ENCODE results near the gene DRAM2. TPM values are rescaled to one million over a fixed set of nuclear protein-coding genes. Genes with fewer than 3 reads are reported as not detected.
A peak's percentile ranks its signal among the peaks of the same experiment; 100 is the strongest.

The DRAM2 gene
- total and polyA plus RNA-seq, 2 experiments from 2014 or later = 67.1 to 67.6 TPM

DNA sequence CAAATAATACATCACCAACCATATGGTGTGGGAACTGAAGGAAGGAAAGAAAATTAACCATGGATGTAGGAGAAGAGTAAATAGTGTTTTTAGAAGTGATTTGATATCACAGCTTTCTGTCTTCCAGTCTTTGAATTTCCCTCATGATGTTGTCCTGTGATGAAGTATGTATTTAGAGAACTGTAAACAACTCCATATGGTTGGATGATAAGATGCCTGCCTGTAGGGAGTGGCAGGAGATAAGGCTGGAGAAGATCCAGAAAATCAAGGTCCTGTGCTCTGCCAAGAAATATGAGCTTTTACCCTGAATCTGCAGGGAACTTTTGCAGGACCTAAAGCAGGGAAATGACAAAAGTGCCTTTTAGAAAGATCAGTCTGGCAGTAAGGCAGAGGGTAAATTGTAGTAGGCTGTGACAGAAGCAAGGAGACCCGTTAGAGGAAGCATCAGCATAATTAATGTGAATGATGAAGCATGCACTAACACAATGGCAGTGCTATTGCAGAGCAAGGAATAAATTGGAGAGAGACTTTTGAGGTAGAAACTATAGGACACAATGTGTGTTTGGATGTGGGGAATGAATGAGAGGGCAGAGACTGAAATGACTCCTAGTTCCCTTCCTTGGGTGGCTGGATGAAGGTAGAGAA, 22.1 kb upstream of the DRAM2 start:
- no peaks in the 10 kb centered on the region for H3K9me3 ChIP-seq (ENCODE audit: low read depth)
- no peak overlapping the region for H3K4me3 ChIP-seq
- no peak overlapping the region for H3K27ac ChIP-seq
- H3K79me2 ChIP-seq = peaks cover 22% of the 10 kb centered on the region
- H2AFZ ChIP-seq = no peak overlapping the region
- peaks cover 10% of the 10 kb centered on the region for H3K4me1 ChIP-seq (ENCODE audit: insufficient read depth)
- WGBS (ENCODE audit: low lambda C conversion rate, missing lambda C conversion rate) = 65% methylated on average over 1 of the region's 1 CpG
- H3K4me2 ChIP-seq = no peak overlapping the region
- H4K20me1 ChIP-seq (ENCODE audit: insufficient read depth, poor library complexity, severe bottlenecking) = no peaks in the 10 kb centered on the region
- DNase-seq (ENCODE audit: low spot score) = no peak
- no peaks in the 10 kb centered on the region for H3K9me2 ChIP-seq (replicated peaks; ENCODE audit: insufficient read depth)
- no peaks in the 10 kb centered on the region for H3K27me3 ChIP-seq
- TF ChIP-seq EZH2phosphoT487 (IDR thresholded peaks at IDR 0.05; ENCODE audit: low read depth, severe bottlenecking, unreplicated experiment) = no peak
- no peak for TF ChIP-seq EZH2 (IDR thresholded peaks at IDR 0.05; ENCODE audit: borderline replicate concordance)
- TF ChIP-seq, protein P1, sequence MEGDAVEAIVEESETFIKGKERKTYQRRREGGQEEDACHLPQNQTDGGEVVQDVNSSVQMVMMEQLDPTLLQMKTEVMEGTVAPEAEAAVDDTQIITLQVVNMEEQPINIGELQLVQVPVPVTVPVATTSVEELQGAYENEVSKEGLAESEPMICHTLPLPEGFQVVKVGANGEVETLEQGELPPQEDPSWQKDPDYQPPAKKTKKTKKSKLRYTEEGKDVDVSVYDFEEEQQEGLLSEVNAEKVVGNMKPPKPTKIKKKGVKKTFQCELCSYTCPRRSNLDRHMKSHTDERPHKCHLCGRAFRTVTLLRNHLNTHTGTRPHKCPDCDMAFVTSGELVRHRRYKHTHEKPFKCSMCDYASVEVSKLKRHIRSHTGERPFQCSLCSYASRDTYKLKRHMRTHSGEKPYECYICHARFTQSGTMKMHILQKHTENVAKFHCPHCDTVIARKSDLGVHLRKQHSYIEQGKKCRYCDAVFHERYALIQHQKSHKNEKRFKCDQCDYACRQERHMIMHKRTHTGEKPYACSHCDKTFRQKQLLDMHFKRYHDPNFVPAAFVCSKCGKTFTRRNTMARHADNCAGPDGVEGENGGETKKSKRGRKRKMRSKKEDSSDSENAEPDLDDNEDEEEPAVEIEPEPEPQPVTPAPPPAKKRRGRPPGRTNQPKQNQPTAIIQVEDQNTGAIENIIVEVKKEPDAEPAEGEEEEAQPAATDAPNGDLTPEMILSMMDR (IDR thresholded peaks at IDR 0.05; ENCODE audit: poor library complexity) = no peak
- H3K36me3 ChIP-seq (replicated peaks; ENCODE audit: insufficient read depth, low read depth) = no peaks in the 10 kb centered on the region

DNA sequence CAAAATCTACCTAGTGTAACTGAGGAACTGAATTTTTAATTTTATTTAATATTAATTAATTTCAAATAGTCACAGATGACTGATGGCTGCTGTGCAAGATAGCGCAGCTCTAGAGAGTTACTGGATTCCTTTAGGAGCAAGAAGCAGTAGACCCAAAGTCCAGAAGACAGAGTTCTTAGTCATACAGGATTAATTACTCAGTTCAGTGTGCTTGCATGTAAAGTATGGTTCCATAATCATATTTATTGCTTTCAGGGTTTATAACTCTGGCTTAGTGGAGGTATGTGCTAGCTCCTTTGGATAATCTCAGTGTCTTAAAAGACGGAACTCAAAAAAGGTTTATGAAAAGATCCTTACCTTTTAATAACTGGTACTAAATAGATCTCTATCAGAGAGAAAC, 17.5 kb upstream of the DRAM2 start:
- Histone ChIP-seq H3K9me2 (replicated peaks; ENCODE audit: insufficient read depth) (no peaks in the 10 kb centered on the region), H3K4me1 (ENCODE audit: insufficient read depth) (peaks cover 10% of the 10 kb centered on the region), H3K9me3 (ENCODE audit: low read depth) (no peaks in the 10 kb centered on the region), H3K36me3 (replicated peaks; ENCODE audit: insufficient read depth, low read depth) (peaks cover 5% of the 10 kb centered on the region), H4K20me1 (ENCODE audit: insufficient read depth, poor library complexity, severe bottlenecking) (peaks cover 6% of the 10 kb centered on the region), H3K27me3 (no peaks in the 10 kb centered on the region), H3K4me3 (no peak overlapping the region), H3K27ac (peak overlapping the region; percentile 12), H2AFZ (no peak overlapping the region), H3K79me2 (peaks cover 65% of the 10 kb centered on the region), H3K4me2 (no peak overlapping the region)
- peak; percentile 20 for DNase-seq (ENCODE audit: low spot score)
- WGBS (ENCODE audit: low lambda C conversion rate, missing lambda C conversion rate) = 75% methylated on average over 2 of the region's 2 CpGs
- TF ChIP-seq, protein P1 (IDR thresholded peaks at IDR 0.05; ENCODE audit: poor library complexity) = no peak
- TF ChIP-seq EZH2phosphoT487 (IDR thresholded peaks at IDR 0.05; ENCODE audit: low read depth, severe bottlenecking, unreplicated experiment) (no peak), EZH2 (IDR thresholded peaks at IDR 0.05; ENCODE audit: borderline replicate concordance) (no peak)

DNA sequence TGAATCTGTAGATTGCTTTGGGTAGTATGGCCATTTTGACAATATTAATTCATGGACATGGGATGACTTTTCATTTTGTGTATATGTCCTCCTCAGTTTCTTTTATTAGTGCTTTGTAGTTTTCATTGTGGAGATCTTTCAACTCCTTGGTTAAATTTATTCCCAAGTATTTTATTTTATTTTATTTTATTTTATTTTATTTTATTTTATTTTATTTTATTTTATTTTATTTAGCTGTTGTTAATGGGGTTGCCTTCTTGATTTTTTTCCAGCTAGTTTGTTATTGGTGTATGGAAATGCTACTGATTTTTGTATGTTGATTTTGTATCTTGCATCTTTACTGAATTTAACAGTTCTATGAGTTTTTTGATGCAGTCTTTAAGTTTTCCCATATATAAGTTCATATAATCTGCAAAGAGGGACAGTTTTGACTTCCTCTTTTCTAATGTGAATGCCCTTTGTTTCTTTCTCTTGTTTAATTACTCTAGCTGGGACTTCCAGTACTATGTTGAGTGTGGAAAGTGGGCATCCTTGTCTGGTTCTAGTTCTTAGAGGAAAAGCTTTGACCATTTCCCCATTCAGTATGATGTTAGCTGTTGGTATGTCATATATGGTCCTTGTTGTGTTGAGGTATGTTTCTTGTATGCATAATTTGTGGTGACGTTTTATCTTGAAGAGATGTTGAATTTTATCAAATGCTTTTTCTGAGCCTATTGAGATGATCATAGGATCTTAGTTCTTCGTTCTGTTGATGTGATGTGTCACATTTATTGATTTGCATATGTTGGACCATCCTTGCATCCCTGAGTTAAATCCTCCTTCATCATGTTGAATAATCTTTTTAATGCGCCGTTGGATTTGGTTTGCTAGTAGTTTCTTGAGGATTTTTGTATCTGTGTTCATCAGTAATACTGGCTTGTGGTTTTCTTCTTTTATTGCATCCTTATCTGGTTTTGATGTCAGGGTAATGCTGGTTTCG, 14.4 kb upstream of the DRAM2 start:
- Histone ChIP-seq H3K79me2 (peaks cover 81% of the 10 kb centered on the region), H3K36me3 (replicated peaks; ENCODE audit: insufficient read depth, low read depth) (peaks cover 5% of the 10 kb centered on the region), H4K20me1 (ENCODE audit: insufficient read depth, poor library complexity, severe bottlenecking) (peaks cover 6% of the 10 kb centered on the region), H3K9me2 (replicated peaks; ENCODE audit: insufficient read depth) (no peaks in the 10 kb centered on the region), H2AFZ (no peak overlapping the region), H3K4me1 (ENCODE audit: insufficient read depth) (no peaks in the 10 kb centered on the region), H3K27me3 (no peaks in the 10 kb centered on the region), H3K27ac (no peak overlapping the region), H3K4me2 (no peak overlapping the region), H3K9me3 (ENCODE audit: low read depth) (no peaks in the 10 kb centered on the region), H3K4me3 (no peak overlapping the region)
- TF ChIP-seq, protein P1 (IDR thresholded peaks at IDR 0.05; ENCODE audit: poor library complexity) = no peak
- TF ChIP-seq EZH2phosphoT487 (IDR thresholded peaks at IDR 0.05; ENCODE audit: low read depth, severe bottlenecking, unreplicated experiment) = no peak
- DNase-seq (ENCODE audit: low spot score) = no peak
- WGBS (ENCODE audit: low lambda C conversion rate, missing lambda C conversion rate) = 95% methylated on average over 5 of the region's 5 CpGs
